PC-9 (cell line): Measurements from ENCODE around the gene LSM14A. TPM values are rescaled to one million over a fixed set of nuclear protein-coding genes. Genes with fewer than 3 reads are reported as not detected.
A peak's percentile ranks its signal among the peaks of the same experiment; 100 is the strongest.

Source experiments
- BruUV-seq: library from RNA; stranded (reverse); fragments of 400-500 nt; replicated peaks from 2 replicates; lab custom pipeline; 2021; lab: Mats Ljungman, UMichigan
- CTCF ChIA-PET: fragments of 300-600 bp; sonication (Branson Sonifier 250); formaldehyde crosslinking; loops from one replicate; lab custom pipeline; 2022; ENCODE audit warnings: antibody characterized with exemption; lab: Charles Lee
- POLR2A ChIA-PET: fragments of 300-600 bp; sonication (Branson Sonifier 250); formaldehyde crosslinking; loops from one replicate; lab custom pipeline; 2022; ENCODE audit warnings: antibody characterized with exemption; ENCODE audit not compliant: unreplicated experiment; lab: Charles Lee
- DNase-seq, 2 experiments: peaks; one replicate each; pipeline versions ENCODE4 v3.0.0 to v3.0.0-alpha.2; 2015 to 2022; ENCODE audit warnings: mixed read lengths in 1 of 2
- H2AFZ ChIP-seq: fragments of 200-600 bp; sonication (generic); 2 replicates; pipeline ENCODE4 v1.8.1; 2017; ENCODE audit warnings: antibody characterized with exemption
- H3F3A ChIP-seq: fragments of 200-600 bp; sonication (generic); 2 replicates; pipeline ENCODE4 v1.8.1; 2017; ENCODE audit warnings: antibody characterized with exemption, mild to moderate bottlenecking, low read depth; ENCODE audit not compliant: insufficient read depth
- H3K27ac ChIP-seq: fragments of 200-600 bp; sonication (generic); 2 replicates; pipeline ENCODE4 v1.6.1; 2016; ENCODE audit warnings: mixed run types
- H3K27me3 ChIP-seq: fragments of 200-600 bp; sonication (generic); 2 replicates; pipeline ENCODE4 v1.6.1; 2016; ENCODE audit warnings: low read depth, mixed run types; ENCODE audit not compliant: insufficient read depth
- H3K36me3 ChIP-seq: fragments of 200-600 bp; sonication (generic); 2 replicates; pipeline ENCODE4 v1.6.1; 2016; ENCODE audit warnings: low read depth, mixed run types
- H3K4me1 ChIP-seq: fragments of 200-600 bp; sonication (generic); replicated peaks from 2 replicates; pipeline ENCODE4 v1.6.1; 2016; ENCODE audit warnings: mixed run types; ENCODE audit not compliant: insufficient read depth
- H3K4me2 ChIP-seq: fragments of 200-600 bp; sonication (generic); 2 replicates; pipeline ENCODE4 v1.6.1; 2017; ENCODE audit warnings: mixed run types
- H3K4me3 ChIP-seq: fragments of 200-600 bp; sonication (generic); 2 replicates; pipeline ENCODE4 v1.6.1; 2016; ENCODE audit warnings: mixed run types
- H3K79me2 ChIP-seq: fragments of 200-600 bp; sonication (generic); 2 replicates; pipeline ENCODE4 v1.6.1; 2017; ENCODE audit warnings: low read depth, mixed run types
- H3K9me2 ChIP-seq: fragments of 200-600 bp; sonication (generic); 2 replicates; pipeline ENCODE4 v1.8.1; 2017; ENCODE audit warnings: mild to moderate bottlenecking; ENCODE audit not compliant: insufficient read depth
- H3K9me3 ChIP-seq: fragments of 200-600 bp; sonication (generic); 2 replicates; pipeline ENCODE4 v1.8.1; 2016; ENCODE audit warnings: low read depth; ENCODE audit not compliant: insufficient read depth
- H4K20me1 ChIP-seq: fragments of 200-600 bp; sonication (generic); 2 replicates; pipeline ENCODE4 v1.8.1; 2017; ENCODE audit not compliant: insufficient read depth
- CTCF ChIP-seq: fragments of 200-600 bp; sonication (generic); conservative IDR thresholded peaks from 2 replicates; pipeline ENCODE4 v1.6.1; 2017; ENCODE audit warnings: mixed run types, antibody characterized with exemption, mild to moderate bottlenecking, moderate library complexity
- EZH2 ChIP-seq: fragments of 200-600 bp; sonication (generic); IDR thresholded peaks from 2 replicates; pipeline ENCODE4 v1.8.0; 2017; ENCODE audit warnings: antibody characterized with exemption, low read depth
- intact Hi-C: fragments of 100-400 bp; cut with micrococcal nuclease; formaldehyde crosslinking; loops from one replicate; pipeline ENCODE4 v1.10.0; 2022; ENCODE audit not compliant: unreplicated experiment
- total RNA-seq: library from RNA; stranded (reverse); gene quantifications from 2 replicates; pipeline ENCODE4 v1.2.3, GENCODE V29; 2021

The LSM14A gene
- total RNA-seq, 1 experiment from 2014 or later = 169 TPM

- H3K36me3 ChIP-seq = 0 out of 2 replicates have a peak, but pooled peaks cover 4% of the 10 kb centered on the region
- H3K4me1 ChIP-seq = peaks cover 24% of the 10 kb centered on the region
- H3K9me2 ChIP-seq = no peaks in the 10 kb centered on the region
- intact Hi-C loops = no loop called here
- H4K20me1 ChIP-seq = peaks cover 10% of the 10 kb centered on the region; the same call in 1 of the 2 replicates
- ChIA-PET CTCF (interaction anchor here (0.5 kb wide), 2 partner anchors 19 to 63 kb away, joined by 3 to 11 read pairs; no protein-coding TSS in a partner anchor), POLR2A (interaction anchor here (0.5 to 0.7 kb wide), 2 partner anchors 8 to 60 kb away, joined by 3 to 15 read pairs; no protein-coding TSS in a partner anchor)
- no peaks in the 10 kb centered on the region for H3K27me3 ChIP-seq
- H3K4me2 ChIP-seq = peak overlapping the region; percentile 33; the same call in 1 of the 2 replicates
- no peak overlapping the region for H2AFZ ChIP-seq
- TF ChIP-seq EZH2 = no peak
- no peak for TF ChIP-seq CTCF
- H3F3A ChIP-seq = no peaks in the 10 kb centered on the region; the same call in 1 of the 2 replicates
- peak; percentile 23 to 54 for DNase-seq
- H3K79me2 ChIP-seq = peaks cover 27% of the 10 kb centered on the region
- no peak overlapping the region for H3K4me3 ChIP-seq
- no peak overlapping the region for H3K27ac ChIP-seq
- no peaks in the 10 kb centered on the region for H3K9me3 ChIP-seq
- BruUV-seq = no TSS peak
Observed at GRCh38 chr19:34261334-34262109, 89.2 kb downstream of the LSM14A start.

- Histone ChIP-seq H3K27ac (no peak overlapping the region), H3K27me3 (no peaks in the 10 kb centered on the region), H3K36me3 (0 out of 2 replicates have a peak, but pooled peaks cover 4% of the 10 kb centered on the region), H3K9me2 (no peaks in the 10 kb centered on the region), H3K79me2 (peaks cover 19% of the 10 kb centered on the region), H3F3A (no peaks in the 10 kb centered on the region; the same call in 1 of the 2 replicates), H3K9me3 (no peaks in the 10 kb centered on the region), H3K4me2 (no peak overlapping the region), H3K4me3 (no peak overlapping the region), H2AFZ (no peak overlapping the region), H4K20me1 (no peaks in the 10 kb centered on the region), H3K4me1 (peaks cover 24% of the 10 kb centered on the region)
- TF ChIP-seq CTCF (no peak), EZH2 (no peak)
- BruUV-seq = no TSS peak
- intact Hi-C loops = no loop called here
- CTCF ChIA-PET = no interaction called here
- DNase-seq = no peak
- POLR2A ChIA-PET = no interaction called here
Observed at GRCh38 chr19:34263745-34264237, 91.5 kb downstream of the LSM14A start.

- no TSS peak for BruUV-seq
- intact Hi-C loops = no loop called here
- no peak overlapping the region for H3K4me3 ChIP-seq
- H2AFZ ChIP-seq = no peak overlapping the region
- no peak for DNase-seq
- H3K36me3 ChIP-seq = no peaks in the 10 kb centered on the region
- H3K4me1 ChIP-seq = peaks cover 26% of the 10 kb centered on the region
- no peaks in the 10 kb centered on the region for H3K9me3 ChIP-seq
- H3K27ac ChIP-seq = no peak overlapping the region
- CTCF ChIA-PET = interaction anchor here (0.6 kb wide), 2 partner anchors 31 to 486 kb away, joined by 3 to 18 read pairs; no protein-coding TSS in a partner anchor
- no peaks in the 10 kb centered on the region for H3K27me3 ChIP-seq
- POLR2A ChIA-PET = no interaction called here
- TF ChIP-seq CTCF (no peak), EZH2 (no peak)
- peaks cover 19% of the 10 kb centered on the region for H3K79me2 ChIP-seq
- peaks cover 4% of the 10 kb centered on the region; the same call in 1 of the 2 replicates for H3F3A ChIP-seq
- no peak overlapping the region for H3K4me2 ChIP-seq
- no peaks in the 10 kb centered on the region for H4K20me1 ChIP-seq
- no peaks in the 10 kb centered on the region for H3K9me2 ChIP-seq
Observed at GRCh38 chr19:34265221-34265650, 92.9 kb downstream of the LSM14A start.
